H9 (cell line): ENCODE measurements around the gene ATXN3. TPM values are rescaled to one million over a fixed set of nuclear protein-coding genes. Genes with fewer than 3 reads are reported as not detected.

ENCODE experiments used
- DNase-seq: peaks from one replicate; pipeline ENCODE4 v3.0.0-alpha.2; 2017
- H2AFZ ChIP-seq: one replicate; pipeline ENCODE4 v1.6.1; 2013; ENCODE audit warnings: mild to moderate bottlenecking, low read length, control low read depth, moderate library complexity
- H2AK5ac ChIP-seq: 2 replicates; pipeline ENCODE4 v1.6.1; 2013; ENCODE audit warnings: low read length, control low read depth, mixed read lengths; ENCODE audit not compliant: insufficient read length
- H2BK120ac ChIP-seq: one replicate; pipeline ENCODE4 v1.6.1; 2013; ENCODE audit warnings: low read depth, mild to moderate bottlenecking, low read length, control low read depth, inconsistent platforms; ENCODE audit not compliant: poor library complexity, severe bottlenecking
- H2BK12ac ChIP-seq: 2 replicates; pipeline ENCODE4 v1.6.1; 2013; ENCODE audit warnings: low read length, control low read depth, mixed read lengths, low read depth; ENCODE audit not compliant: insufficient read length
- H2BK15ac ChIP-seq: 2 replicates; pipeline ENCODE4 v1.6.1; 2013; ENCODE audit warnings: low read depth, low read length, control low read depth
- H2BK20ac ChIP-seq: one replicate; pipeline ENCODE4 v1.6.1; 2013; ENCODE audit warnings: low read depth, mild to moderate bottlenecking, low read length, control low read depth, inconsistent platforms; ENCODE audit not compliant: poor library complexity, severe bottlenecking
- H2BK5ac ChIP-seq: 2 replicates; pipeline ENCODE4 v1.6.1; 2013; ENCODE audit warnings: low read length, control low read depth, mixed read lengths; ENCODE audit not compliant: insufficient read length
- H3K14ac ChIP-seq: 2 replicates; pipeline ENCODE4 v1.6.1; 2013; ENCODE audit warnings: low read length, control low read depth; ENCODE audit not compliant: insufficient read depth
- H3K18ac ChIP-seq: 2 replicates; pipeline ENCODE4 v1.6.1; 2013; ENCODE audit warnings: low read depth, mild to moderate bottlenecking, mixed read lengths, low read length, control low read depth; ENCODE audit not compliant: insufficient read length
- H3K23ac ChIP-seq: 2 replicates; pipeline ENCODE4 v1.6.1; 2013; ENCODE audit warnings: low read length, control low read depth, mixed read lengths, low read depth; ENCODE audit not compliant: insufficient read length
- H3K23me2 ChIP-seq: 2 replicates; pipeline ENCODE4 v1.6.1; 2013; ENCODE audit warnings: low read depth, mild to moderate bottlenecking, mixed read lengths, low read length, control low read depth; ENCODE audit not compliant: insufficient read length, poor library complexity, severe bottlenecking
- H3K27ac ChIP-seq: 2 replicates; pipeline ENCODE4 v1.5.1; 2013; ENCODE audit warnings: low read length, control low read depth, mixed read lengths, low read depth; ENCODE audit not compliant: insufficient read length
- H3K27me3 ChIP-seq: 2 replicates; pipeline ENCODE4 v1.6.1; 2013; ENCODE audit warnings: low read length, control low read depth, inconsistent platforms; ENCODE audit not compliant: insufficient read depth
- H3K4ac ChIP-seq: 2 replicates; pipeline ENCODE4 v1.6.1; 2013; ENCODE audit warnings: low read depth, mild to moderate bottlenecking, control low read depth, inconsistent platforms, low read length, moderate library complexity
- H3K4me1 ChIP-seq: 2 replicates; pipeline ENCODE4 v1.6.1; 2013; ENCODE audit warnings: low read length, control low read depth, inconsistent platforms; ENCODE audit not compliant: insufficient read depth
- H3K4me2 ChIP-seq: 2 replicates; pipeline ENCODE4 v1.6.1; 2013; ENCODE audit warnings: low read length, control low read depth, mixed read lengths; ENCODE audit not compliant: insufficient read length, insufficient read depth
- H3K56ac ChIP-seq: 2 replicates; pipeline ENCODE4 v1.6.1; 2013; ENCODE audit warnings: low read depth, mild to moderate bottlenecking, mixed read lengths, low read length, control low read depth; ENCODE audit not compliant: insufficient read length
- H3K79me1 ChIP-seq: 2 replicates; pipeline ENCODE4 v1.6.1; 2013; ENCODE audit warnings: low read depth, mild to moderate bottlenecking, moderate library complexity, low read length, control low read depth, inconsistent platforms; ENCODE audit not compliant: insufficient read depth, poor library complexity, severe bottlenecking
- H3K79me2 ChIP-seq: 2 replicates; pipeline ENCODE4 v1.6.1; 2013; ENCODE audit warnings: low read length, control low read depth, inconsistent platforms; ENCODE audit not compliant: insufficient read depth
- H3K9ac ChIP-seq: 2 replicates; pipeline ENCODE4 v1.6.1; 2013; ENCODE audit warnings: low read length, control low read depth, mixed read lengths; ENCODE audit not compliant: insufficient read length; ENCODE audit errors: extremely low read depth
- H3K9me3 ChIP-seq: one replicate; pipeline ENCODE4 v1.6.1; 2013; ENCODE audit warnings: low read depth, low read length, inconsistent platforms; ENCODE audit not compliant: control insufficient read depth
- H3T11ph ChIP-seq: one replicate; pipeline ENCODE4 v1.6.1; 2013; ENCODE audit warnings: mild to moderate bottlenecking, low read length, control low read depth, inconsistent platforms
- H4K20me1 ChIP-seq: one replicate; pipeline ENCODE4 v1.6.1; 2013; ENCODE audit not compliant: control insufficient read depth, insufficient read length, insufficient read depth
- H4K5ac ChIP-seq: 2 replicates; pipeline ENCODE4 v1.6.1; 2013; ENCODE audit warnings: low read depth, mild to moderate bottlenecking, mixed read lengths, low read length, control low read depth; ENCODE audit not compliant: insufficient read length
- H4K8ac ChIP-seq: replicated peaks from 2 replicates; pipeline ENCODE4 v1.6.1; 2013; ENCODE audit warnings: low read length, control low read depth, mixed read lengths, low read depth; ENCODE audit not compliant: insufficient read length
- H4K91ac ChIP-seq: 2 replicates; pipeline ENCODE4 v1.6.1; 2013; ENCODE audit warnings: low read depth, mild to moderate bottlenecking, moderate library complexity, mixed read lengths, low read length, control low read depth; ENCODE audit not compliant: insufficient read length
- H3K27ac Mint-ChIP-seq, 3 experiments: 2 replicates in 2 of 3; 3 replicates in 1 of 3; pipeline ENCODE4 v1.8.0; 2020 to 2021; ENCODE audit warnings: mixed read lengths in 3 of 3, mild to moderate bottlenecking in 1 of 3, moderate library complexity in 1 of 3
- H3K27me3 Mint-ChIP-seq: 2 replicates; pipeline ENCODE4 v1.8.0; 2021; ENCODE audit warnings: low read depth, mild to moderate bottlenecking, moderate library complexity, mixed read lengths
- H3K36me3 Mint-ChIP-seq, 3 experiments: 2 replicates in 2 of 3; 3 replicates in 1 of 3; pipeline ENCODE4 v1.8.0; 2020 to 2021; ENCODE audit warnings: low read depth in 3 of 3, mixed read lengths in 3 of 3; ENCODE audit not compliant: insufficient read depth in 1 of 3
- H3K4me1 Mint-ChIP-seq, 2 experiments: 2 replicates each; pipeline ENCODE4 v1.8.0; 2020; ENCODE audit warnings: mixed read lengths in 2 of 2
- H3K4me3 Mint-ChIP-seq, 2 experiments: 2 replicates in 1 of 2; 3 replicates in 1 of 2; pipeline ENCODE4 v1.8.0; 2020 to 2021; ENCODE audit warnings: mild to moderate bottlenecking in 2 of 2, mixed read lengths in 2 of 2, moderate library complexity in 1 of 2
- H3K9me3 Mint-ChIP-seq, 2 experiments: 2 replicates in 1 of 2; 3 replicates in 1 of 2; pipeline ENCODE4 v1.8.0; 2020; ENCODE audit warnings: mild to moderate bottlenecking in 2 of 2, mixed read lengths in 2 of 2, moderate library complexity in 1 of 2
- WGBS: extraction: QIAGEN DNeasy Blood & Tissue Kit; methylation state at CpG from one replicate; pipeline ENCODE4 v1.1.7; 2013; ENCODE audit warnings: missing lambda C conversion rate, low lambda C conversion rate, mixed read lengths; ENCODE audit not compliant: insufficient read length; ENCODE audit errors: extremely low coverage; 5-methylcytosine and 5-hydroxymethylcytosine counted together
- total RNA-seq: library from RNA; stranded (reverse); gene quantifications from 2 replicates; pipeline ENCODE4 v1.2.1, GENCODE V29; 2021
- TF ChIP-seq, protein P1 (sequence below): fragments of 200-600 bp; sonication (generic); conservative IDR thresholded peaks from 3 replicates; pipeline ENCODE4 v1.8.0; 2021; ENCODE audit warnings: antibody characterized with exemption, mild to moderate bottlenecking

The ATXN3 gene
- total RNA-seq, 1 experiment from 2014 or later: 29.7 TPM

DNA sequence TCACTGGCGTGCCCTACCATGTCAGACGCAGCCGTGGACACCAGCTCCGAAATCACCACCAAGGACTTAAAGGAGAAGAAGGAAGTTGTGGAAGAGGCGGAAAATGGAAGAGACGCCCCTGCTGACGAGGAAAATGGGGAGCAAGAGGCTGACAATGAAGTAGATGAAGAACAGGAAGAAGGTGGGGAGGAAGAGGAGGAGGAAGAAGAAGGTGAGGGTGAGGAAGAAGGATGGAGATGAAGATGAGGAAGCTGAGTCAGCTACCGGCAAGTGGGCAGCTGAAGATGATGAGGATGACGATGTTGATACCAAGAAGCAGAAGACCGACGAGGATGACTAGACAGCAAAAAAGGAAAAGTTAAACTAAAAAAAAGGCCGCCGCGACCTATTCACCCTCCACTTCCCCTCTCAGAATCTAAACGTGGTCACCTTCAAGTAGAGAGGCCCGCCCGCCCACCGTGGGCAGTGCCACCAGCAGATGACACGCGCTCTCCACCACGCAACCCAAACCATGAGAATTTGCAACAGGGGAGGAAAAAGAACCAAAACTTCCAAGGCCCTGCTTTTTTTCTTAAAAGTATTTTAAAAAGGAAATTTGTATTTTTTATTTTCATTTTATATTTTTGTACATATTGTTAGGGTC lies 79.7 kb downstream of the ATXN3 start:
- H3K9me3 Mint-ChIP-seq: no peaks in the 10 kb centered on the region
- no peak overlapping the region for H3K56ac ChIP-seq
- H3K4me3 Mint-ChIP-seq: no peak overlapping the region
- no peaks in the 10 kb centered on the region for H3K27me3 ChIP-seq
- no peaks in the 10 kb centered on the region for H4K20me1 ChIP-seq
- H3K18ac ChIP-seq: no peak overlapping the region
- H3K79me1 ChIP-seq: no peaks in the 10 kb centered on the region
- no peaks in the 10 kb centered on the region for H3K27me3 Mint-ChIP-seq
- H3K4me1 Mint-ChIP-seq: no peaks in the 10 kb centered on the region; a peak in 1 of 4 replicates
- no peak overlapping the region for H3K4me2 ChIP-seq
- H3K9ac ChIP-seq: no peak overlapping the region
- no CpG with 5 or more reads among the region's 21 CpGs for WGBS
- no peak overlapping the region for H2AFZ ChIP-seq
- no peak for DNase-seq
- no peaks in the 10 kb centered on the region for H3K4me1 ChIP-seq
- peak overlapping the region in 2 of 3 experiments; percentile 15 to 90; a peak in 3 of 7 replicates for H3K27ac Mint-ChIP-seq
- H3K4ac ChIP-seq: no peak overlapping the region
- no peak overlapping the region for H2BK15ac ChIP-seq
- no peaks in the 10 kb centered on the region for H3K9me3 ChIP-seq
- no peak overlapping the region for H2BK12ac ChIP-seq
- H3K27ac ChIP-seq: no peak overlapping the region
- TF ChIP-seq, protein P1, sequence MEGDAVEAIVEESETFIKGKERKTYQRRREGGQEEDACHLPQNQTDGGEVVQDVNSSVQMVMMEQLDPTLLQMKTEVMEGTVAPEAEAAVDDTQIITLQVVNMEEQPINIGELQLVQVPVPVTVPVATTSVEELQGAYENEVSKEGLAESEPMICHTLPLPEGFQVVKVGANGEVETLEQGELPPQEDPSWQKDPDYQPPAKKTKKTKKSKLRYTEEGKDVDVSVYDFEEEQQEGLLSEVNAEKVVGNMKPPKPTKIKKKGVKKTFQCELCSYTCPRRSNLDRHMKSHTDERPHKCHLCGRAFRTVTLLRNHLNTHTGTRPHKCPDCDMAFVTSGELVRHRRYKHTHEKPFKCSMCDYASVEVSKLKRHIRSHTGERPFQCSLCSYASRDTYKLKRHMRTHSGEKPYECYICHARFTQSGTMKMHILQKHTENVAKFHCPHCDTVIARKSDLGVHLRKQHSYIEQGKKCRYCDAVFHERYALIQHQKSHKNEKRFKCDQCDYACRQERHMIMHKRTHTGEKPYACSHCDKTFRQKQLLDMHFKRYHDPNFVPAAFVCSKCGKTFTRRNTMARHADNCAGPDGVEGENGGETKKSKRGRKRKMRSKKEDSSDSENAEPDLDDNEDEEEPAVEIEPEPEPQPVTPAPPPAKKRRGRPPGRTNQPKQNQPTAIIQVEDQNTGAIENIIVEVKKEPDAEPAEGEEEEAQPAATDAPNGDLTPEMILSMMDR: no peak
- H2AK5ac ChIP-seq: no peak overlapping the region
- peaks cover 6 to 20% (median 17%) of the 10 kb centered on the region in 3 experiments; a peak in 6 of 7 replicates for H3K36me3 Mint-ChIP-seq
- no peaks in the 10 kb centered on the region for H3K79me2 ChIP-seq
- H2BK120ac ChIP-seq: no peak overlapping the region
- H4K91ac ChIP-seq: no peak overlapping the region
- H3K14ac ChIP-seq: no peak overlapping the region
- H3K23me2 ChIP-seq: no peaks in the 10 kb centered on the region
- no peak overlapping the region for H4K8ac ChIP-seq
- no peak overlapping the region for H2BK20ac ChIP-seq
- no peak overlapping the region for H2BK5ac ChIP-seq
- no peak overlapping the region for H3K23ac ChIP-seq
- H4K5ac ChIP-seq: no peak overlapping the region
- H3T11ph ChIP-seq: no peak overlapping the region
